Kidney epithelial cell (primary cell): Measurements from ENCODE around the gene FYN. TPM values are rescaled to one million over a fixed set of nuclear protein-coding genes. Genes with fewer than 3 reads are reported as not detected.

Experiments used
- DNase-seq: peaks from one replicate; pipeline ENCODE4 v3.0.0-alpha.2; 2010; ENCODE audit warnings: low read depth
- H3K27me3 ChIP-seq: 2 replicates; pipeline ENCODE4 v1.6.0; 2011; ENCODE audit warnings: low read length; ENCODE audit not compliant: control insufficient read depth, insufficient read depth
- H3K36me3 ChIP-seq: 2 replicates; pipeline ENCODE4 v1.5.1; 2011; ENCODE audit warnings: low read length; ENCODE audit not compliant: control insufficient read depth, insufficient read depth
- H3K4me3 ChIP-seq: 2 replicates; pipeline ENCODE4 v1.5.1; 2011; ENCODE audit warnings: low read depth, mild to moderate bottlenecking, control low read depth, low read length
- CTCF ChIP-seq: IDR thresholded peaks from 2 replicates; pipeline ENCODE4 v1.5.1; 2011; ENCODE audit warnings: mild to moderate bottlenecking, moderate library complexity, low read length, control low read depth, inconsistent platforms; ENCODE audit not compliant: insufficient read depth, poor library complexity, severe bottlenecking
- total RNA-seq: library from RNA; depleted of rRNA; stranded (reverse); fragments of >200 nt; gene quantifications from 2 replicates; pipeline ENCODE4 v1.2.3, GENCODE V29; 2015

FYN gene
- total RNA-seq, 1 donor from 2014 or later, result 133 TPM

DNA sequence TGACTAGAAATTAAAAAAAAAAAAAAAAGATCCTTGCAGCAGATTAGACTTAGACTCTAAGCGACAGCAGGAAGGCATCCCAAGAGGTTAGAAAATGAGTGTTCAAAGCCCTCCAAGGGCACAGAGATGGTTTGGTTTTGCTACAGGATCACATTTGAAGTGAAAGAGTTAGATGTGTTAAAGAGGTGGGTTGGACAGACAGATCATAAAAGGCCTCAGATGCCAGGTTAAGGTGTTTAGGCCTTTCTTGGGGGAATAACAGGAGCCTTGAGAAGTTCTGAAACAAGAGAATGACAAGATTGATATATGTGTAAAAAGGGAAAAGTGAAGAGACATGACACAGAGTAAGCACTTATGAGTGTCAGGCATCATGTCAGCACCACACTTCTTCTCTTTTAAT lies 107.5 kb downstream of the FYN start:
- no peak for TF ChIP-seq CTCF
- Histone ChIP-seq H3K27me3 (no peaks in the 10 kb centered on the region), H3K36me3 (no peaks in the 10 kb centered on the region), H3K4me3 (no peak overlapping the region)
- no peak for DNase-seq

- Histone ChIP-seq H3K36me3 (no peaks in the 10 kb centered on the region), H3K4me3 (no peak overlapping the region), H3K27me3 (no peaks in the 10 kb centered on the region)
- TF ChIP-seq CTCF, result no peak
- DNase-seq, result no peak
These were observed 108.7 kb downstream of the FYN start for GRCh38 chr6:111764238-111765175.

DNA sequence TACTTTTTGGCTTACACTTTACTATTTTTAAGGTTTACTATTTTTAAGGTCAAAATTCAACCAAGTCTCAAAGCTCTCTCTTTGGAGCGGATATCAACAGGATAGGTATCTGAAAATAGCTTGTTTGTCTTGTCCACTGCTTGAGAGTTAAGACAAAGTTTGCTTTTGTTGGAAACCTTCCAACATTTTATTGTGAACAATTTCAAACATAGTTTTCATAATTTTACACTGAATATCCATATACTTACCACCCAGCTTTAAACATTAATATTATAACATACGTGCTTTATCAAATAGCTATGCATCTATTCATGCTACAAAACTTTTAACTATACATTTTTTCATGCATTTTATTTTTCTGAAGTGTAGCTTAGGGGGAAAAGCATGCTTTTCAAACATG lies 109.9 kb downstream of the FYN start:
- Histone ChIP-seq H3K27me3 (no peaks in the 10 kb centered on the region), H3K36me3 (no peaks in the 10 kb centered on the region), H3K4me3 (no peak overlapping the region)
- DNase-seq, result no peak
- no peak for TF ChIP-seq CTCF

- Histone ChIP-seq H3K27me3 (no peaks in the 10 kb centered on the region), H3K4me3 (no peak overlapping the region), H3K36me3 (no peaks in the 10 kb centered on the region)
- no peak for TF ChIP-seq CTCF
- no peak for DNase-seq
These were observed 111.4 kb downstream of the FYN start for GRCh38 chr6:111761783-111762312.

GRCh38 chr6:111761212-111761611 lies 112.0 kb downstream of the FYN start:
- DNase-seq, result no peak
- TF ChIP-seq CTCF, result no peak
- Histone ChIP-seq H3K36me3 (no peaks in the 10 kb centered on the region), H3K27me3 (no peaks in the 10 kb centered on the region), H3K4me3 (no peak overlapping the region)
